Liver (tissue), 9 donors: ENCODE data around the gene SETBP1. TPM values are rescaled to one million over a fixed set of nuclear protein-coding genes. Genes with fewer than 3 reads are reported as not detected.

ENCODE experiments used
- DNase-seq: peaks from one replicate; pipeline ENCODE4 v3.0.0-alpha.2; 2017; ENCODE audit warnings: low spot score
- H3K27ac ChIP-seq, 2 donors: one replicate each; pipeline ENCODE4 v1.7.0; 2013; ENCODE audit warnings: inconsistent platforms in 2 of 2, low read length in 2 of 2, control low read depth in 1 of 2, low read depth in 1 of 2, mild to moderate bottlenecking in 1 of 2
- H3K27me3 ChIP-seq, 4 donors: one replicate each; pipeline versions ENCODE4 v1.6.1 to v1.7.0; 2013; ENCODE audit warnings: low read length in 3 of 4, inconsistent platforms in 1 of 4, mild to moderate bottlenecking in 1 of 4, moderate library complexity in 1 of 4; ENCODE audit not compliant: control insufficient read depth in 4 of 4, insufficient read depth in 4 of 4
- H3K36me3 ChIP-seq, 4 donors: one replicate each; pipeline versions ENCODE4 v1.6.1 to v1.7.0; 2013; ENCODE audit warnings: low read length in 3 of 4, mild to moderate bottlenecking in 3 of 4, low read depth in 1 of 4, moderate library complexity in 1 of 4; ENCODE audit not compliant: control insufficient read depth in 4 of 4, insufficient read depth in 3 of 4
- H3K4me1 ChIP-seq, 4 donors: one replicate each; pipeline versions ENCODE4 v1.6.1 to v1.7.0; 2013; ENCODE audit warnings: low read length in 3 of 4, mild to moderate bottlenecking in 3 of 4, moderate library complexity in 1 of 4; ENCODE audit not compliant: control insufficient read depth in 4 of 4, insufficient read depth in 4 of 4
- H3K4me3 ChIP-seq, 3 donors: one replicate each; pipeline versions ENCODE4 v1.6.1 to v1.7.0; 2013; ENCODE audit warnings: low read length in 3 of 3, control low read depth in 1 of 3, low read depth in 1 of 3, mild to moderate bottlenecking in 1 of 3
- H3K9ac ChIP-seq, 2 donors: one replicate each; pipeline ENCODE4 v1.7.0; 2013; ENCODE audit warnings: low read length in 2 of 2, mild to moderate bottlenecking in 2 of 2, moderate library complexity in 2 of 2, control low read depth in 1 of 2, low read depth in 1 of 2
- H3K9me3 ChIP-seq, 4 donors: one replicate each; pipeline versions ENCODE4 v1.6.1 to v1.7.0; 2013; ENCODE audit warnings: low read length in 3 of 4; ENCODE audit not compliant: control insufficient read depth in 4 of 4
- EGR1 ChIP-seq, 2 donors: IDR thresholded peaks; 2 replicates each; pipeline ENCODE4 v1.6.1; 2016 to 2018; ENCODE audit warnings: antibody characterized with exemption in 2 of 2, low read depth in 2 of 2
- FOXA1 ChIP-seq: IDR thresholded peaks from 2 replicates; pipeline ENCODE4 v1.6.1; 2016; ENCODE audit warnings: antibody characterized with exemption
- FOXA2 ChIP-seq: IDR thresholded peaks from 2 replicates; pipeline ENCODE4 v1.6.1; 2016; ENCODE audit warnings: antibody characterized with exemption
- GABPA ChIP-seq, 2 donors: IDR thresholded peaks in 1 of 2; conservative IDR thresholded peaks in 1 of 2; 2 replicates each; pipeline ENCODE4 v1.6.1; 2016; ENCODE audit warnings: antibody characterized with exemption in 2 of 2, mild to moderate bottlenecking in 1 of 2, moderate library complexity in 1 of 2
- HNF4A ChIP-seq, 2 donors: conservative IDR thresholded peaks; 2 replicates each; pipeline ENCODE4 v1.6.1; 2016; ENCODE audit warnings: antibody characterized with exemption in 2 of 2, mild to moderate bottlenecking in 2 of 2
- HNF4G ChIP-seq: IDR thresholded peaks from 2 replicates; pipeline ENCODE4 v1.6.1; 2016; ENCODE audit warnings: antibody characterized with exemption
- JUND ChIP-seq, 2 donors: IDR thresholded peaks; 2 replicates each; pipeline ENCODE4 v1.6.1; 2016; ENCODE audit warnings: antibody characterized with exemption in 2 of 2
- NR2F2 ChIP-seq: IDR thresholded peaks from 2 replicates; pipeline ENCODE4 v1.6.1; 2016; ENCODE audit warnings: antibody characterized with exemption
- RAD21 ChIP-seq, 2 donors: IDR thresholded peaks; 2 replicates each; pipeline ENCODE4 v1.6.1; 2016; ENCODE audit warnings: antibody characterized with exemption in 2 of 2, mild to moderate bottlenecking in 2 of 2
- RXRA ChIP-seq, 2 donors: IDR thresholded peaks; 2 replicates each; pipeline ENCODE4 v1.6.1; 2017 to 2018; ENCODE audit warnings: antibody characterized with exemption in 2 of 2, mild to moderate bottlenecking in 1 of 2
- SP1 ChIP-seq: IDR thresholded peaks from 2 replicates; pipeline ENCODE4 v1.6.1; 2018; ENCODE audit warnings: antibody characterized with exemption, mild to moderate bottlenecking
- TAF1 ChIP-seq: conservative IDR thresholded peaks from 2 replicates; pipeline ENCODE4 v1.6.1; 2016; ENCODE audit warnings: antibody characterized with exemption, mild to moderate bottlenecking
- YY1 ChIP-seq: IDR thresholded peaks from 2 replicates; pipeline ENCODE4 v1.6.1; 2016; ENCODE audit warnings: antibody characterized with exemption, mild to moderate bottlenecking
- polyA plus RNA-seq, 2 donors: library from polyadenylated mRNA; stranded (reverse) in 1 of 2; unstranded in 1 of 2; fragments of 200-250 nt in 1 of 2; fragments of >200 nt in 1 of 2; fragmentation: Nextera tagmentation in 1 of 2; extraction: Ambion mirVana in 1 of 2; gene quantifications; one replicate each; pipeline versions ENCODE4 v1.2.1 to v1.2.3, GENCODE V29; 2013 to 2015
- total RNA-seq, 2 donors: library from RNA; depleted of rRNA; stranded (reverse); fragments of >200 nt; gene quantifications; one replicate each; pipeline ENCODE4 v1.2.3, GENCODE V29; 2014
- TF ChIP-seq, protein P1 (sequence below): IDR thresholded peaks from 2 replicates; pipeline ENCODE4 v1.6.1; 2016; ENCODE audit warnings: antibody characterized with exemption, mild to moderate bottlenecking
- TF ChIP-seq, protein P2 (sequence below): IDR thresholded peaks from 2 replicates; pipeline ENCODE4 v1.6.1; 2016; ENCODE audit warnings: antibody characterized with exemption
- TF ChIP-seq, protein P3 (sequence below): fragments of 150-350 bp; IDR thresholded peaks from 2 replicates; pipeline ENCODE4 v1.5.1; 2017; ENCODE audit warnings: improper control_type of control experiment, low read depth, low read length; ENCODE audit not compliant: missing input control
- TF ChIP-seq, protein P4 (sequence below): IDR thresholded peaks from 2 replicates; pipeline ENCODE4 v1.6.1; 2016; ENCODE audit warnings: antibody characterized with exemption
- TF ChIP-seq, protein P5 (sequence below): IDR thresholded peaks from 2 replicates; pipeline ENCODE4 v1.6.1; 2016; ENCODE audit warnings: antibody characterized with exemption
- donor health status: healthy.
- donor health status: healthy.
- donor health status: healthy.
- donor health status: healthy.
- donor health status: healthy.

The SETBP1 gene
- total and polyA plus RNA-seq, 4 donors: 2.5 to 15.8 (median 4.7) TPM

DNA sequence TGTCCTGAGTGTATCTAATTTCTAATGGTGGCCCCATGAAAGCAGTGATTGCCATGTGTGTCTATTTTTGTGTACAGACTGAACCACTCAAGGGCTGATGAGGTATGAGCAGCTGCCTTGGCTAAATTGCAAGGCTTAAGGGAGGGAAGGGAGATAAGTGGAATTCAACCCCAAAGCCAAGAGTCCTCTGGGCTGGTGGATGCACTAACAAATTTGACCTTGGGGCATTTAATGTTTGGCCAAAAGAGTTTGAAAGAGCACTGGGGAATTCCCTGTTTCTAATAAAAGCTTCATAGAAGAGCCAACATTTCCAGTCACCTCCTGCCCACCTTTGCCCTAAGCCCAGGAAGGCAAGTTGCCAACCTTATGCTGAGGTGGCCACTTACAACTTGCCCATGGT, 172.1 kb downstream of the SETBP1 start:
- Histone ChIP-seq H3K27me3 (no peaks in the 10 kb centered on the region), H3K9me3 (no peaks in the 10 kb centered on the region), H3K4me1 (peaks cover 0 to 21% (median 15%) of the 10 kb centered on the region in 4 donors), H3K36me3 (no peaks in the 10 kb centered on the region), H3K27ac (no peak overlapping the region), H3K9ac (no peak overlapping the region), H3K4me3 (no peak overlapping the region)
- no peak for DNase-seq
- TF ChIP-seq EGR1 (IDR thresholded peaks at IDR 0.05; ENCODE audit: low read depth in 2 of 2) (no peak), RXRA (IDR thresholded peaks at IDR 0.05) (peak; percentile 96 to 97), HNF4G (peak; percentile 97), SP1 (peak; percentile 96), JUND (IDR thresholded peaks at IDR 0.05) (peak; percentile 80 to 85), FOXA2 (peak; percentile 8), YY1 (peak; percentile 55), GABPA (IDR thresholded peaks at IDR 0.05 in 1 of 2, conservative IDR thresholded peaks at IDR 0.05 in 1 of 2) (no peak), HNF4A (conservative IDR thresholded peaks at IDR 0.05) (peak; percentile 99 to 100), RAD21 (IDR thresholded peaks at IDR 0.05) (peak; percentile 69 to 79), TAF1 (no peak), FOXA1 (no peak), NR2F2 (peak; percentile 91)
- TF ChIP-seq, protein P1, sequence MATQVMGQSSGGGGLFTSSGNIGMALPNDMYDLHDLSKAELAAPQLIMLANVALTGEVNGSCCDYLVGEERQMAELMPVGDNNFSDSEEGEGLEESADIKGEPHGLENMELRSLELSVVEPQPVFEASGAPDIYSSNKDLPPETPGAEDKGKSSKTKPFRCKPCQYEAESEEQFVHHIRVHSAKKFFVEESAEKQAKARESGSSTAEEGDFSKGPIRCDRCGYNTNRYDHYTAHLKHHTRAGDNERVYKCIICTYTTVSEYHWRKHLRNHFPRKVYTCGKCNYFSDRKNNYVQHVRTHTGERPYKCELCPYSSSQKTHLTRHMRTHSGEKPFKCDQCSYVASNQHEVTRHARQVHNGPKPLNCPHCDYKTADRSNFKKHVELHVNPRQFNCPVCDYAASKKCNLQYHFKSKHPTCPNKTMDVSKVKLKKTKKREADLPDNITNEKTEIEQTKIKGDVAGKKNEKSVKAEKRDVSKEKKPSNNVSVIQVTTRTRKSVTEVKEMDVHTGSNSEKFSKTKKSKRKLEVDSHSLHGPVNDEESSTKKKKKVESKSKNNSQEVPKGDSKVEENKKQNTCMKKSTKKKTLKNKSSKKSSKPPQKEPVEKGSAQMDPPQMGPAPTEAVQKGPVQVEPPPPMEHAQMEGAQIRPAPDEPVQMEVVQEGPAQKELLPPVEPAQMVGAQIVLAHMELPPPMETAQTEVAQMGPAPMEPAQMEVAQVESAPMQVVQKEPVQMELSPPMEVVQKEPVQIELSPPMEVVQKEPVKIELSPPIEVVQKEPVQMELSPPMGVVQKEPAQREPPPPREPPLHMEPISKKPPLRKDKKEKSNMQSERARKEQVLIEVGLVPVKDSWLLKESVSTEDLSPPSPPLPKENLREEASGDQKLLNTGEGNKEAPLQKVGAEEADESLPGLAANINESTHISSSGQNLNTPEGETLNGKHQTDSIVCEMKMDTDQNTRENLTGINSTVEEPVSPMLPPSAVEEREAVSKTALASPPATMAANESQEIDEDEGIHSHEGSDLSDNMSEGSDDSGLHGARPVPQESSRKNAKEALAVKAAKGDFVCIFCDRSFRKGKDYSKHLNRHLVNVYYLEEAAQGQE: peak; percentile 50
- TF ChIP-seq, protein P2, sequence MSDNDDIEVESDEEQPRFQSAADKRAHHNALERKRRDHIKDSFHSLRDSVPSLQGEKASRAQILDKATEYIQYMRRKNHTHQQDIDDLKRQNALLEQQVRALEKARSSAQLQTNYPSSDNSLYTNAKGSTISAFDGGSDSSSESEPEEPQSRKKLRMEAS: peak; percentile 78
- TF ChIP-seq, protein P3, sequence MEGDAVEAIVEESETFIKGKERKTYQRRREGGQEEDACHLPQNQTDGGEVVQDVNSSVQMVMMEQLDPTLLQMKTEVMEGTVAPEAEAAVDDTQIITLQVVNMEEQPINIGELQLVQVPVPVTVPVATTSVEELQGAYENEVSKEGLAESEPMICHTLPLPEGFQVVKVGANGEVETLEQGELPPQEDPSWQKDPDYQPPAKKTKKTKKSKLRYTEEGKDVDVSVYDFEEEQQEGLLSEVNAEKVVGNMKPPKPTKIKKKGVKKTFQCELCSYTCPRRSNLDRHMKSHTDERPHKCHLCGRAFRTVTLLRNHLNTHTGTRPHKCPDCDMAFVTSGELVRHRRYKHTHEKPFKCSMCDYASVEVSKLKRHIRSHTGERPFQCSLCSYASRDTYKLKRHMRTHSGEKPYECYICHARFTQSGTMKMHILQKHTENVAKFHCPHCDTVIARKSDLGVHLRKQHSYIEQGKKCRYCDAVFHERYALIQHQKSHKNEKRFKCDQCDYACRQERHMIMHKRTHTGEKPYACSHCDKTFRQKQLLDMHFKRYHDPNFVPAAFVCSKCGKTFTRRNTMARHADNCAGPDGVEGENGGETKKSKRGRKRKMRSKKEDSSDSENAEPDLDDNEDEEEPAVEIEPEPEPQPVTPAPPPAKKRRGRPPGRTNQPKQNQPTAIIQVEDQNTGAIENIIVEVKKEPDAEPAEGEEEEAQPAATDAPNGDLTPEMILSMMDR: no peak
- TF ChIP-seq, protein P4, sequence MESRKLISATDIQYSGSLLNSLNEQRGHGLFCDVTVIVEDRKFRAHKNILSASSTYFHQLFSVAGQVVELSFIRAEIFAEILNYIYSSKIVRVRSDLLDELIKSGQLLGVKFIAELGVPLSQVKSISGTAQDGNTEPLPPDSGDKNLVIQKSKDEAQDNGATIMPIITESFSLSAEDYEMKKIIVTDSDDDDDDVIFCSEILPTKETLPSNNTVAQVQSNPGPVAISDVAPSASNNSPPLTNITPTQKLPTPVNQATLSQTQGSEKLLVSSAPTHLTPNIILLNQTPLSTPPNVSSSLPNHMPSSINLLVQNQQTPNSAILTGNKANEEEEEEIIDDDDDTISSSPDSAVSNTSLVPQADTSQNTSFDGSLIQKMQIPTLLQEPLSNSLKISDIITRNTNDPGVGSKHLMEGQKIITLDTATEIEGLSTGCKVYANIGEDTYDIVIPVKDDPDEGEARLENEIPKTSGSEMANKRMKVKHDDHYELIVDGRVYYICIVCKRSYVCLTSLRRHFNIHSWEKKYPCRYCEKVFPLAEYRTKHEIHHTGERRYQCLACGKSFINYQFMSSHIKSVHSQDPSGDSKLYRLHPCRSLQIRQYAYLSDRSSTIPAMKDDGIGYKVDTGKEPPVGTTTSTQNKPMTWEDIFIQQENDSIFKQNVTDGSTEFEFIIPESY: peak; percentile 31
- TF ChIP-seq, protein P5, sequence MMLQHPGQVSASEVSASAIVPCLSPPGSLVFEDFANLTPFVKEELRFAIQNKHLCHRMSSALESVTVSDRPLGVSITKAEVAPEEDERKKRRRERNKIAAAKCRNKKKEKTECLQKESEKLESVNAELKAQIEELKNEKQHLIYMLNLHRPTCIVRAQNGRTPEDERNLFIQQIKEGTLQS: peak; percentile 68
